Measurements from ENCODE around the gene DNAJC12.
"Not testable (repeated sequence)": the region's sequence is repeated elsewhere in the genome, so short reads cannot be mapped to it uniquely, and the experiment has no call there.

The DNAJC12 gene

GRCh38 chr10:67839511-67839910 is 1.5 kb upstream of the DNAJC12 start:
- DNase-seq = not testable (repeated sequence)

- no peak for DNase-seq
Observed at GRCh38 chr10:67836972-67837371, 1.0 kb downstream of the DNAJC12 start.

GRCh38 chr10:67836488-67836887 is 1.5 kb downstream of the DNAJC12 start:
- no peak for DNase-seq

- DNase-seq = not testable (repeated sequence)
Observed at GRCh38 chr10:67835541-67836394, 2.2 kb downstream of the DNAJC12 start.

GRCh38 chr10:67834375-67834774 is 3.6 kb downstream of the DNAJC12 start:
- no peak for DNase-seq

- DNase-seq = no peak
Observed at GRCh38 chr10:67827811-67828210, 10.2 kb downstream of the DNAJC12 start.

GRCh38 chr10:67819768-67820204 is 18.2 kb downstream of the DNAJC12 start:
- DNase-seq = no peak

GRCh38 chr10:67818323-67818722 is 19.7 kb downstream of the DNAJC12 start:
- DNase-seq = peak; percentile 84

- no peak for DNase-seq
Observed at GRCh38 chr10:67816719-67817118, 21.3 kb downstream of the DNAJC12 start.

- DNase-seq = peak; percentile 56
Observed at GRCh38 chr10:67815571-67816059, 22.4 kb downstream of the DNAJC12 start.

- no peak for DNase-seq
Observed at GRCh38 chr10:67812007-67812406, 26.0 kb downstream of the DNAJC12 start.

GRCh38 chr10:67809107-67809506 is 28.9 kb downstream of the DNAJC12 start:
- DNase-seq = no peak

- no peak for DNase-seq
Observed at GRCh38 chr10:67808704-67809103, 29.3 kb downstream of the DNAJC12 start.

GRCh38 chr10:67807855-67808456 is 30.0 kb downstream of the DNAJC12 start:
- DNase-seq = no peak

- DNase-seq = no peak
Observed at GRCh38 chr10:67804395-67804678, 33.7 kb downstream of the DNAJC12 start.

- no peak for DNase-seq
Observed at GRCh38 chr10:67803588-67804394, 34.2 kb downstream of the DNAJC12 start.

- no peak for DNase-seq
Observed at GRCh38 chr10:67802767-67803538, 35.0 kb downstream of the DNAJC12 start.

GRCh38 chr10:67801118-67801517 is 36.9 kb downstream of the DNAJC12 start:
- DNase-seq = no peak

GRCh38 chr10:67794909-67795460 is 43.0 kb downstream of the DNAJC12 start:
- no peak for DNase-seq

GRCh38 chr10:67794256-67794655 is 43.7 kb downstream of the DNAJC12 start:
- no peak for DNase-seq

GRCh38 chr10:67793313-67793712 is 44.7 kb downstream of the DNAJC12 start:
- no peak for DNase-seq

GRCh38 chr10:67792653-67793052 is 45.3 kb downstream of the DNAJC12 start:
- DNase-seq = no peak

Data from NCI-H1436 treated with DMSO at 0.1 percent for 48 hours (cell line).